ENCODE measurements around the gene CD320.
"Not testable (repeated sequence)": the region's sequence is repeated elsewhere in the genome, so short reads cannot be mapped to it uniquely, and the experiment has no call there.

CD320 gene

DNA sequence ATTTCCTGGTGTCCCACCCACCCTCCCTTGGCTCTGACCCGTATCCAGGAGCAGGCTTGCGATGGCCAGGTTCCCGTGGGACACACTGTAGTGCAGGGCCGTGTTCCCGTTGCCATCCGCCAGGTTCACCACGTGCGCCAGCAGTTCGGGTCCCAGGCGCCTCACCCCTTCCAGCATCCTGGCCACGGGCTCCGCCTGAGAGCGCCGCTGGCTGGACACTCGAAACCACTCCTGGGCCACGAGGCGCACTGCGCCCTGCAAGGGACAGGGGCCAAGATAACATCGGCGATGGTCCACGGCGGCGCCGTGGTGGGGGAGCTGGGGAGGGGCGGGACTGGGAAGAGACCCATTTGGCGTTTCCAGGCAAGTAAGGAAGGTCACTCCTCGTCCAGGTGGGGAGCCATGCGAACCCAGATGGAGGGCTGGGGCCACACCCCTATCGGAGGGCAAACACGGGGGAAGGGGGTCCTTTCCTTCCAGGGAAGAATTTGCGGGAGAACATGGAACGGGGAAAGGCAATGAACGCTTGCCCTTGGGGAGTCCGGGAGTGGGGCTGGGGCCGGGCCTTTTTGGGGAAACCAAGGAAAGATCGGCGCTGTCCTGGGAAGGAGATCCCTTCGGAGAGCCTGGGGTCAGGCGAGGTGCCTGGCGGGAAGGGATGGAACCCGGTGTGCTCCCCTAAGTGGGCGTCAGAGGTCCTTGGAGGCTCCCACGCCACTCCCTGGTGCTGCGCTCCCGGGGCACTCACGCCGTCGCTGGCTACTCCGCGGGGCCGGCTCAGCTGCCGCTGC, 25.0 kb upstream of the CD320 start:
- no peak for DNase-seq

DNA sequence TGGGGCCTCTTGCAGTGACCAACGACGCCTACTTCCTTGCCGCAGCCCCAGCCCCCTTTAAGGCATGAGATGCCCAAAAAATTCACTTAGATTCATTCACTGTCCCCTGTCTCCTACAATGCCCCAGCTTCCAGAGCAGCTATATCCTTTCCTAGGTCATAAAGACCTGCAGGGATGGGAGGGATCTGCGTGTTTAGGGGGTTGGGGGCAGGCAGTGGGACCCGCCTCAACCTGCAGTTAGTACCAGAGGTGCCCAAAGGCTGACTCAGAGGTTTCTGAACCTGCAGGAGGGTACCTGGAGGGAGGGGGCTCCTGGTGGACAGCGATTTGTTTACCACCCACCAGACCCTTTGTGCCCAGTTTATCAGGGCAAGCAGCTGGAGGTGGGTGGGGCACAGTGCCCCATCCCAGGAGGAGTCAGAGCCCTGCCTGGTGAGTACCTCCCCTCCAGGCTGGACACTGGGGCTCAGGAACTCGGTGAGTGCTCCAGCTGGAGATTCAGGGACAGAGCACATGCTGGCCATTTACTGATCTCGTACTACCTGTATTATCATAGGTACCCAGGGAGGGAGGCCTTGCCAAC, 23.2 kb upstream of the CD320 start:
- no peak for DNase-seq

DNA sequence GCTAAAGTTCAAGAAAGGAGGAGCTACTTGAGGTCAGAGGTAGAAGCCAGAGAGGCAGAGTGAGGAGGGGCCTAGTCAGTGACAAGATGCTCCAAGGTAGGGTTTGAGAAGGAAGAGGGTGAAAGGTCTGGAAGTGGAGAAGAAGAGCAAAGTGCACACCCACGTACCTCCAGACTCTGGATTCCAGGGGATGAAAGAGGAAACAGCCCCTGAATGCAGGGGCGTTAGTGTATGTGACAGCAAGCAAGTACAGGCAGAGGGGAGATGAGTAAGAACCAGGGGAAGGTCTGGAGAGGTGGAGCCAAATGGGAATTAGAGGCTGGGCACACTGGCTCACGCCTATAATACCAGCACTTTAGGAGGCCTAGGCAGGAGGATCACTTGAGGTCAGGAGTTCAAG, 21.8 kb upstream of the CD320 start:
- no peak for DNase-seq

DNA sequence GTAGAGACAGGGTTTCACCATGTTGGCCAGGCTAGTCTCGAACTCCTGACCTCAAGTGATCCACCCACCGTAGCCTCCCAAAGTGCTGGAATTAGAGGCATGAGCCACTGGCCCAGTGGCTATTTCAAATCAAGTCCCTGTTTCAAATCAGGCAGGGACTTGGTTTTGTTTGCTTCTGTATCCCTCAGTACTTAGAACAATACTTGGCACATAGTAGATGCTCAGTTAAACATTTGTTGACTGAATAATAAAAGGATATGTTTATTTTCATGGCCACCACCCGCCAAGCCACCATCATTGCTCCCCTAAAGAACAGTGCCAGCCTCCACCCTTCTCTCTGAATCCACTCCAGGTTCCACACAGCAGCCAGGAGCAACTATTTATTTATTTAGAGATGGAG, 17.3 kb upstream of the CD320 start:
- DNase-seq, result no peak

DNA sequence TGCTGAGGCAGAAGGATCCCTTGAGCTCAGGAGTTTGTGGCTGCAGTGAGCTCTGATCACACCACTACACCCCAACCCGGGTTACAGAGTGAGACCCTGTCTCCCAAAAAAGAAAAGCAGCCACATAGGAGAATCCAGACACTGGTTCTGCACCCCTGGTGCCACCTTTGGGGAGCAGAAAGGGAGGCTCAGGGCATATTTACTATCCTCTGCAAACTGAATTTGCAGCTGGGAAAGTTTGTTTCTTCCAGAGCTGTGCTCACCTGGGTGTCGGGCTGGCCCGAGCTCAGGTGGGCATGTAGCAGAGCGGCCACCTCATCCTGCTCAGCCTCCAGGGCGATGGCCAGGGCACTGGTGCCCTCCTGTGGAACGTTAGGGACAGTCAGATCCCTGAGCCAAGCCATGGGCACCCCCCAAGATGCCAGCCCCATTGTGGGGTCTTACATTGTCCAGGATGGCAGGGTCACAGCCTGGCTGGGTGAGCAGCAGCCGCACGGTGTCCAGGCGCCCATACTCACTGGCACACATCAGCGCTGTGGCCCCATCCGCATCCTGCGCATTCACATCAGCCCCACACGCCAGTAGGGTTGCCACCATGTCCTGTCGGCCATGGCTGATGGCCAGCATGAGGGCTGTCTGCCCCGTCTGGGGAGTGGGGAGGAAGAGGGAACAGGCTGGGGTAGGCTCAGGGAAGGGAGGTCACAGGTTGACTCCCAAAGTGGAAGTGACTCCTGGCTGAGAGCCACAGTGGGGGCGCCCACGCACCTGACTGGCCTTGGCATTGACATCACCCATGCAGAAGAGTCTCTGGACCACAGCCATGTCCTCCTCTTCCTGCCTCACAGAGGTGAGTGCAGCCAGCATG, 16.3 kb upstream of the CD320 start:
- no peak for DNase-seq

DNA sequence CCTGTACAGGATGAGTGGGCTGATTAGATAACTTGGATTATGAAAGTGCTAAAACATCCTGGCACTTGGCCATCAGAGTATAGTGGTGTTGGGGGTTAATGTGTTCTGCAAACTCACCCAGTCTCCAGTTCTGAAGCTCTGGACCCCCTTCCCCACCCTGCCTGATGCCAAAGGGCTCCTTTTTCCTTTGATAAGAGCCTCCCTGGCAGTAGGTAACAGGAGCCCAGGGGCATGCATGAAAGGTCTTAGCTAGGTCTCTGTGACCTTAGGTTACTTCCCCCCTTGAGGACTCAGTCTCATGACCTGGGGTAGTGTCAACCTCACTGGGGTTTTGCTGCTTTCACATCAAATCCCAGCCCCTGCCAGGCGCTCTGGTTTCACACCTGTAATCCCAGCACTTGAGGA, 15.6 kb upstream of the CD320 start:
- no peak for DNase-seq

DNA sequence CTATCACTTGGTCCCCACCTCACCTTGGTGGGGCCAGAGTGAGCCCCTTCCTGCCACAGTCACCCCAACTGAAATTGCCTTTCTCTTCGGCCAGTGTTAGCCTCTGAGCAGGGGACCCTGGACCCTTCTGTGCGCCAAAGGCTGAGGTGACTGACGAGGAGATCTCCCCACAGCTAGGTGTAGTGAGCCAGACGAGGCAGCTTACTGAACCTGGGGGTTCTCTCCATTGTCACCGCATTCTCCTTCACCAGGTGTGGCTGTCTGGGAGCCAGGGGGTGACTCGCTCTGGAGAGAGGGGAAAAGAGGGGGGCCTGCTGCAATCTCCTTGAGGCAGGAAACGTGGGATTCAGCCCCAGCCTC, 14.5 kb upstream of the CD320 start:
- no peak for DNase-seq

DNA sequence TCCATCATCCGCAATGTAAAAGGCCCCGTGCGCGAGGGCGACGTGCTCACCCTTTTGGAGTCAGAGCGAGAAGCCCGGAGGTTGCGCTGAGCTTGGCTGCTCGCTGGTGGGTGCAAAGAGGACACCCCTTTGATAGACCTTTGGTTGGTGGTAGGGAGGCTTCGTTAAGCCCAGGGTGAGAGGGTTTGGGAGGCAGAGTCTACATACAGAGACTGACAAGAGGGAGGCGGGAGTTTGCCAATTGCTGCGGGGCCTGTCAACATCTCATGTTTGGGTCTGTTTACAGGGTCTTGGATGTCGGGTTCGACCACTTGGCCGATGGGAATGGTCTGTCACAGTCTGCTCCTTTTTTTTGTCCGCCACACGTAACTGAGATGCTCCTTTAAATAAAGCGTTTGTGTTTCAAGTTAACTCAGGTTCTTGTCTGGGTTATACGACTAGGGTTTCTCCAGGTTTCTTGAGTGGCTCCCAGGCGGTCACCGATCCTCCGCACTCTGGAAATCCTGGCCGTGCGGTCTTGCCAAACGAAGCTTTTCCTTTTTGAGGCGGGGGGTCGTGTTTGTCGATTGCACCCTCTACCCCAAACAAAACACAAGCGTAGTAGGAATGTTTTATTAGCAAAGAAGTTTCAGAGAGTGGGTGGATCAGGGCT, 14.0 kb upstream of the CD320 start:
- no peak for DNase-seq

DNA sequence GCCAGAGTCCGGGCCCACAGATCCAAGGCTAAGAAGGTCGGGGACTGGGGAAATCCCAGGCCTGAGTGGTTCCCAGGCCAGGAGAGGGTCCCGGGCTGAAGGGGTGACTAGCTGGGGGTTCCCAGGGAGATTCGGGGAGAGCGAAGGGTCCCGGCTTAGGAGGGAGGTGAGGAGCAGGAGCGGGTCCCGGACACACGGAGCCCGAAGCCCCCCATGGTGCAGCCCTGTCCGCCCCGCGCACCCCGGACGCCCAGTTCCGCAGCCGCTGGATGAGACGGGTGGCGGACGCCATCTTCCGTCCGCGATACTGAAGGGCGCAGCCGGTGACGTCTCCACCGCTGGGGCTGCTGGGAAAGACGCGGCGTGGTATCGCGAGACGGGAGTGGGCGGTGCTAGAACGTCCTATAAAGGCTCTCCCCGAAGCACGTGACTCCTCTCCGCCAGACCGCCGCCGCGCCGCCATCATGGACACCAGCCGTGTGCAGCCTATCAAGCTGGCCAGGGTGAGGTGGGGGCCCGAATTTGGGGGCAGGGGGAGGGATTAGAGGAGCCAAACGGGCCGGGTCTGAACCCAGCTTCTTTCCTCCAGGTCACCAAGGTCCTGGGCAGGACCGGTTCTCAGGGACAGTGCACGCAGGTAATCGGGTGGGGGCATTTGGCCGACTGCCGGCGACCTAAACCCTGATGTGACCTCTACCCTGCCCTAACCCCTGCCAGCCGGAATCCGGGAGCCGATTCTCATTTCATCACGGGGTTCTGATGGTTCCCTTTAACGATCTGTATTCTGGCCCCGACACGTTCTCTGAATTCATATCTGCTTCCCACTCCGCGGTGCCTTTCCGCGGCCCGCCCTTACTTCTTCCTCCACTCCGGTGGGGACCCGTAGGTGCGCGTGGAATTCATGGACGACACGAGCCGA, 13.2 kb upstream of the CD320 start, which contains the start of the genes NDUFA7 and RPS28:
NDUFA7 (minus strand) TSS at position 309 of the 919 bp plus-strand sequence; CDS start at position 292, 17 bp downstream.
RPS28 (plus strand) TSS at position 430 of the 919 bp plus-strand sequence; CDS start at position 465, 35 bp downstream.
- peak; percentile 98 for DNase-seq

DNA sequence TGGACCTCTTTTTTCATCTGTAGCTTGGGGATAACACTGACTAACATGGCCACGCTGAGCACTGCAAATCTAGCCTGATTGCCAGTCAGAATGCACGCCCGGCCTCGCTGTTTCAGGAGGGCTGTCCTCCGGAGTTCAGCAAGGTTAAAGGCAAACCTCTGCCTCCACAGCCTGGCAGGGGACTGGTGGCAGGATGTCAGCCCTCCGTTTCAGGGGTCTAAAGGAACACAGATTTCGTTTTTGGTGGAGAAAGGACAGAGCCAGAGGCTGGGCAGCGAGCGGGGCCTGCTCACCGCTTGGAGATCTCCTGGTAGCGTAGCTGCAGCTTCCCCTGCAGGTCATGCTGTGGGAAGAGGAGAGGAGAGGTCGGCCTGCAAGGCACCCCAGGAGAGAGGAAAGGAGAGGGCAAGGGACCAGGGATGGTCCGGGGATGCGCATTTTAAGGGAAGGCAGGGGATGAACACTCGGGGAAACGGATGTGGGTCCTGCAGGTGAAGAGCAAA, 12.5 kb upstream of the CD320 start:
- DNase-seq, result peak; percentile 38

DNA sequence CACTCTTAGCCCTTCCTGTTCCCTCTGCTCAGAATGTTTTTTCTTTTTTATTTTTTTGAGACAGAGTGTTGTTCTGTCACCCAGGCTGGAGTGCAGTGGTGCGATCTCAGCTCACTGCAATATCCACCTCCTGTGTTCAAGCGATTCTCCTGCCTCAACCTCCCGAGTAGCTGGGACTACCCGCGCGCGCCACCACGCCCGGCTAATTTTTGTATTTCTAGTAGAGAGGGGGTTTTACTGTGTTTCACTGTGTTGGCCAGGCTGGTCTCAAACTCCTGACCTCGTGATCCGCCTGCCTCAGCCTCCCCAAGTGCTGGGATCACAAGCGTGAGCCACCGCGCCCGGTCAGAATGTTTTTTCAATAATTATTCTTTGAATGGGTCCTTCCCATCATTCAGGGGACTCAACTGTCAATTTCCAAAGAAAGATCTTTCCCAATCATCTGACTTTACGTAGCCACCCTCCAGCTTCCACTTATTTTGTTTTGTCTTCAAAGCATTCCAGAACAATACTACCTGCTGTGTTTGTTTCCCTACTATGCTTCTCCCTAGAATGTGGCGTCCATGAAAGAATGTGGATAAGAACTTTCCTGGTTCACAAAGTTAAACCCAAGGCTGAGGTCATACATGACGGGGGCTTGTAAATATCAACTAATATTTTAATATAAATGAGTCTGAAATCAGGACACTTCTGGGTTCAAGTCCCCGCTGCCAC, 11.8 kb upstream of the CD320 start:
- no peak for DNase-seq

DNA sequence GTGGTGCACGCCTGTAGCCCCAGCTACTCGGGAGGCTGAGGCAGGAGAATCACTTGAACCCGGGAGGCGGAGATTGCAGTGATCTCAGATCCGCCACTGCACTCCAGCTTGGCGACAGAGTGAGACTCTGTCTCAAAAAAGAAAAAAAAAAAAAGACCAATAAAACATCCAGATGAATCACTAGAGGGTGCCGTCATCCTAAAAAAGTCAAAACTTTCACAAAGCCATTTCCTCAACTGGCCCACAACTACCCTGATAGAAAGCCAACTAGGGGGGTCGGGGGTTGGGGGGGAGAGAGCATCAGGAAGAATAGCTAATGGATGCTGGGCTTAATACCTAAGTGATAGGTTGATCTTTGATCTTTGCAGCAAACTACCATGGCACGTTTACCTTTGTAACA, 10.7 kb upstream of the CD320 start:
- not testable (repeated sequence) for DNase-seq

DNA sequence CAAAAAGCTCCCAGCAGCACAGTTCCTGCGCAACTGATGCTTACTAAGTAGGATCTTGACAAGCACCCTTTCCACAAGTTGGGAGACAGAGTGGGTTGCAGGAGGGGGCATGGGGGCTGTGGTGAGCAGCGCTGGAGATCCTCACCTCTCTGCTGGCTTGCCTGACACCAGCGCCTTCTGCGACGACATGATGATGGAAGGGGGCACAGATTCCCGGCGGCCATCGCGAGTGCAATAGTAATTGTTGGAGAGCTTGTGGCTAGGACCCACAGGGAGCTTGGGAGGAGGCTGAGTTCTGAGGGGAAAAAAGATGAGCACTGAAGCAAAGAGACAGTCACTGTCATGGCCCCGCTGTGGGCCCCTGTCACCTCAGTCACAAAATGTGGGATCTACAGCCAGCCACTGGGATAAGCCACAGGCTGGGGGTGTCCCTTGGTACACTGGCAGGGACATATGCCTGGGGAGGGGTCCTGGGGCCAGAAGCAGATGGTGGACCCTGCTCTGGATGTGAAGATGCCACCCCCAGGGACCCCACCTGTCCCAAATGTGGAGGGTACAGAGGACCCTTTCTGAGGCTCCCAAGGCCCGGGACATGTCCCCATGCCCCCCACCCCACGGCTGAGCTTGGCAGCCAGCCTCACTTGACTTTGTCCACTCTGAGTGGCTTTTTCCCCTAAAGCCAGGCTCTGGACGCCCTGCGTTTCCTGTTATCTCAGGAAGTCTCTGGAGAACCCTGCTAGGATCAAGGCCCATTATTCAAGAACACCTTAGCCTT, 8.4 kb upstream of the CD320 start:
- no peak for DNase-seq

DNA sequence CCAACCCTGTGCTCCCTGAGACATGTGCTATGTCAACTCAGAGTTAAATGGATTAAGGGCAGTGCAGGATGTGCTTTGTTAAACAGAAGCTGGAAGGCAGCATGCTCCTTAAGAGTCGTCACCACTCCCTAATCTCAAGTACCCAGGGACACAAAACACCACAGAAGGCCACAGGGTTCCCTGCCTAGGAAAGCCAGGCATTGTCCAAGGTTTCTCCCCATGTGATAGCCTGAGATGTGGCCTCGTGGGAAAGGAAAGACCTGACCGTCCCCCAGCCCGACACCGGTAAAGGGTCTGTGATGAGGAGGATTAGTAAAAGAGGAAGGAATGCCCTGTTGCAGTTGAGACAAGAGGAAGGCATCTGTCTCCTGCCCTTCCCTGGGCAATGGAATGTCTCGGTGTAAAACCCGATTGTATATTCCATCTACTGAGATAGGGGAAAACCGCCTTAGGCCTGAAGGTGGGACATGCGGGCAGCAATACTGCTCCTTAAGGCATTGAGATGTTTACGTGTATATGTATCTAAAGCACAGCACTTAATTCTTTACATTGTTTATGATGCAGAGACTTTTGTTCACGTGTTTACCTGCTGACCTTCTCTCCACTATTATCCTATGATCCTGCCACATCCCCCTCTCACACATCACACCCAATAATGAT, 7.0 kb upstream of the CD320 start:
- DNase-seq, result not testable (repeated sequence)

DNA sequence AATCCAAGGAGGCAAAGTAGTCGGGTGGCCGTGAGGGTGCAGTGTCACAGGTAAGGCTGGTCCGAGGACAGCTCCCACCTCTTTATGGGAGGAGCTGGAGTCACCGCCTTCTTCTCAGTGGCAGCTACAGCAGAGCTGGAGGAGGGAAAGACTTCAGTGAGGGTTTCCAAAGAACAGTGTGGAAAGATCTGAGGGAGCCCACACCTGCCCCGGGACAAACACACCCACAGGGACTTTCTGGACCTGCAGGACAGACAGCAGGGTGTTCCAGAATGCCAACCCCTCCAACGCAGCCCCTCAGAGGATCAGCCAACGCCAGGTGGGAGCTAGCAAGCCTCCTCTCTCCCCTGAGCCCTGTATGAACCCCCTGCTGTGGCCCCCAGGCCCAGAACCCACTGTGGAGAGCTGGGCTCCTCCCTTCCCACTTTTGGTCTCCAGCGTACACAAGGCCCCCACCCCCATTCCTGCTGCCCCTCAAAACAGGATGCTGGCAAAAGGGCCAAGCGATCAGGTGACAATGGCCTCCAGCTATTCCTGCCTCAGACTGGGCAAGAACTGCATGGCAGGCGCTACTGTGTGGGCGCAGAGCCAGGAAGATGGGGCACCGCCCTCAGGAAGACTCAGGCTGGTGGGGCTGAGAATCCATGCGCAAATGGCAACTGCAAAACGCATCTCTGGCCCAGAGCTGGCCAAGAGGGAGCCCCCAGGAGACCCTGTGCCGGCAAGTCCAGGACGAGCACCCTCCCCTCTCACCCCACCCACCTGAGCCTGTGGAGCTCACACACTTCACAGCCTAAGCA, 3.5 kb upstream of the CD320 start:
- DNase-seq, result no peak

DNA sequence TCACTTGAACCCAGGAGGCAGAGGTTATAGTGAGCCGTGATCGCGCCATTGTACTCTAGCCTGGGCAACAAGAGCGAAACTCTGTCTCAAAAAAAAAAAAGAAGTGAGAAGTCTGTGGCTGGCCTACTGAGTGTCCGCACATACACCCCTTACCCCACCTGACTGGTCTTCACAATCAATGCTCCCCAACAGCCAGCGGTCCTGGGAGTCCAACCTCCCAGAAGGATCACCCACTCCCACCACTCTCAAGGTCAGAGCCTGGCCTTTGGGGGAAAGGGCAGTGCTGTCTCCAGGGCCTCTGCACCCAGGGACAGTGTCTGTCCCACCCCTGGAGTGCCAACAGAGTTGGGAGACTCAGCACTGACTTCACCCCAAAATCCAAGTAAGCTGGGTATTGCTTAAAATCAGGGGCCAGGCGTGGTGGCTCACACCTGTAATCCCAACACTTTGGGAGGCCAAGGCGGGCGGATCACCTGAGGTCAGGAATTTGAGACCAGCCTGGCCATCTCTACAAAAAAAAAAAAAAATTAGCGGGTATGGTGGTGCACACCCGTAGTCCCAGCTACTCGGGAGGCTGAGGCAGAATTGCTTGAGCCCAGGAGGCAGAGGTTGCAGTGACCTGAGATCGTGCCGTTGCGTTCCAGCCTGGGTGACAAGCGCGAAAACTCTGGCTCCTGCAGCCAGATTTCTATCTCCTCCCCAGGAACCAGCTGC, 2.3 kb upstream of the CD320 start:
- no peak for DNase-seq

DNA sequence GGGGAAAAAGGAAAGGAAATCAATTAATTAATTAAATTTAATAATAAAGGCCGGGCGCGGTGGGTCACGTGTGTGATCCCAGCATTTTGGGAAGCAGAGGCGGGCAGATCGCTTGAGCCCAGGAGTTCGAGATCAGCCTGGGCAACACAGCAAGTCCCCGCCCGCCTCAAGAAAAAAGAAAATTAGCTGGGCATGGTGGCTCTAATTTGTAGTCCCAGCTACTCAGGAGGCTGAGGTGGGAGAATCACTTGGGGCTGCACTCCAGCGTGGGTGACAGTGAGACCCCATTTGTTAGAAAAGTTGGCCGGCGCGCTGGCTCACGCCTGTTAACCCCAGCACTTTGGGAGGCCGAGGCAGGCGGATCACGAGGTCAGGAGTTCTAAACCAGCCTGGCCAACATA, 733 bp upstream of the CD320 start:
- peak; percentile 2 for DNase-seq

DNA sequence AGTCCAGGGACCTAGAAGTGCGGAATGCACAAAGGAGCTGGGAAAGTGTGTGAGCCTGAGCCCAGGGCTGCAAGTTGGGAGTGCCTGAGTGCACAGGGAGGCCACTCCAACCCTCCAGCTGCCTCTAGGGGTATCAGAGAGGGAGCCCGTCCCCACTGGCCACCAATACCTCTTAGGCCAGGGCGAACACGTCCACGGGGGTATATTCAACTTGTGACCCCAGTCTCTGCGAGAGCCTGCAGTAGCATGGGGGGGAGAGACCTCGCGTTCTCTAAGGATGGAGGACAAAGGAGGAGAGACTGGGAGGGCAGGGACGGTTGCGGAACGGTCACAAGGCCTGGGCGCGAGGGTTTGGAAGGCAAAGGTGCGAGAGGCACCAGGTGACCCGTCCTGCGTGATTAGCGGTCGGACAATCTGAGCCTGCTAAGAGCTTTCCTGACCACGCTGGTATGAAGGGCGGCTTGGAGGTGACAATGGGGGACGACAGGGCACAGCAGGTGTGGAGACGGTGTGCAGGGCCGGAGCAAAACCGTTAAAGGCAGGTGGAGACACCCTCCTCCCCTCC, 676 bp downstream of the CD320 start:
- peak; percentile 16 for DNase-seq

Measured in activated CD4-positive, alpha-beta T cell treated with anti-CD3 and anti-CD28 coated beads for 48 hours (primary cell).